ENCODE results near the gene CNTFR.

GRCh38 chr9:34600908-34601307 is 11.4 kb upstream of the CNTFR start:
- TF ChIP-seq CTCF (optimal IDR thresholded peaks at IDR 0.05 in 1 of 3, IDR thresholded peaks at IDR 0.05 in 1 of 3, conservative IDR thresholded peaks at IDR 0.05 in 1 of 3; ENCODE audit: extremely low read depth in 1 of 3, insufficient read depth in 2 of 3, low read length in 3 of 3) (no peak), EZH2 (IDR thresholded peaks at IDR 0.05; ENCODE audit: low read length) (no peak)
